HG03575 (cell line): Measurements from ENCODE around the gene VRK1.

Source experiments
- ATAC-seq: cut with Tn5 transposase; IDR thresholded peaks from one replicate; pipeline ENCODE4 v1.9.1; 2021; ENCODE audit not compliant: unreplicated experiment, insufficient number of reproducible peaks, low FRiP score; ENCODE audit errors: extremely low read depth

The VRK1 gene

DNA sequence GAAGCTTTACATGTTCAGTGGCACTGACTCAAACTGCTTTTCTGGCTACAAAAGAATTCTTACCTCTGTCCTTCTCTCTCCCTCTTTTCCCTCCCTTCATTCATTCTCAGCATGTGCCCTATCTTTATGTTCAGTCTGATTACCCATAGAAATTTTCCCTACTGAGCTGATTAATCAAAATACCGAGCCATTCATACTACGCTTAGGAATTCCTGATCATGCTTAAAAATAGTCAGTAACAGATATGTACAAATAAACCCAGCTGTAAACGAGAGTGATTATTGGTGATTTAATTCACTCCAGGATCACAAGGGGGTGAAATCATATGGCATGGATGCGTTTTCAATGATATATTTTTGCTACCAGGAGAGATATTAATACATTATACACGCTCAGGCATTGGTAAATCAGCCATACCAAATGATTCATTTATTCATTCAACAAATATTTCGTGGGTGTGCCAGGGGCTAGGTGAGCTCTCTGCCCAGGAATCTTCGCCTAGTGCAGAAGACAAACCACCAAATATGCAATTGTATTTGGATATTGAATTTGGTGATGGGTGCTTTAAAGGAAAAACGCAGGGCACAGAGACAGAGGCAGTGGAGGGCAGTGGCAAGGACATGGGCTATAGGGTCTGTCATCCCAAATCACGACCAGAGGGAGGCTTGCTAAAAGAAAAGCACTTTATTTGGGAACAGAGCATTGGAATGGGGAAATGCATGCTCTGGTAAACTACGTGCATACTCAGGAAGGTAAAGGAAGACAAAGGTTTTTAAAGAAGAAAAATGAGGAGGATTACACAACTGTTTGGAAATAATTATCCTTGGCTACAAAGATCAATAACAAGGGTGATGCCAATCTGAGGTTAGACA, 13.9 kb upstream of the VRK1 start:
- no peak for ATAC-seq

DNA sequence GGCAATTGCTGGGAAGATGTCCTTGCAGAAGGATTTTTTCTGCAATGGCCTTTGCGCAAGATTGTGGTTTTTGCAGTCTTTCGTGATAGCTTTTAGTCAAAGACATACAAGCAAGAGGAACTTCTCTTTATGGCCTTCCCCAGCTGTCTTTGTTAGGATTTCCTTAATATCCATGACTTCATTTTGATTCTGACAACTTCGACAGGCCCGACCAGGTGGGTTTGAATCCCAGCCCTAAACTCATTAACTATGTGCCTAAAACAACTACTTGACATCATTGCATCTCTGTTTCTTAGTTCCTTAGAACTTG, 13.3 kb upstream of the VRK1 start:
- no peak for ATAC-seq

DNA sequence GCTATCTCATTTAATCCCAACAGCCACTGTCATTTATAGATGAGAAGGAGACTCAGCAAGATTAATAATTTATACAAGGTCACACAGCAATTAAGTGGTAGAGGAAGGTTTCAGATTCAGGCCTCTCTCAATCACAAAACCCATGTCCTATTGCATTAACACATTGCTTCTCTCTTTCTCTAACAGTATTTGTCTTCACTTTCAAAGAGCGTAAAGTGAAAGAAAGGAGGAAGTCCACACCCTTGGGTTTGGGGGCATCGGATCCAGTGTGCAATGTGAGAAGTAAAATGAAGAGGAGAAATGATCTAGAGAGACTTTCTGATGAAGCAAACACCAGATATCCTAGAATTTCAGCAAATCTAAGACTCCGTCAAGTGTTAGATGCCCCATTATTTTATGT, 7.0 kb upstream of the VRK1 start:
- ATAC-seq: no peak

DNA sequence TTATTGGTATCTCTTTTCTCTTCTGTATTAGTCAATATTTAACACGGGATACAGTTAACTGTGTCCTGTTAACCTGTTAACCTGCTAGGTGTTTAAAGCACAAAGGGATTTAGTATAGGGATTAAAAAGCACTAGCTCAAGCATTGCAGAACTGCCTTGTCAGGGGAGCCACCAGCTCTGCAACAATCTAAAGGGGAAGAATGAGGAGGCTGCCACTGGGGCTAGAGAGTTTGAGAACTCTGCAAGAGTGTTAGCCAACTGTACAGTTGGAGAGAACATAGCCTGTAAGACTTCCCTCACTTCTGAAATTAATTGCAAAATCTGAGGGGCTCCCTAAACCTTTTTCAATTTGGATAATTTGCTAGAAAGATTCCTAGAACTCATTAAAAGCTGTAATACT, 6.5 kb upstream of the VRK1 start:
- ATAC-seq: no peak

DNA sequence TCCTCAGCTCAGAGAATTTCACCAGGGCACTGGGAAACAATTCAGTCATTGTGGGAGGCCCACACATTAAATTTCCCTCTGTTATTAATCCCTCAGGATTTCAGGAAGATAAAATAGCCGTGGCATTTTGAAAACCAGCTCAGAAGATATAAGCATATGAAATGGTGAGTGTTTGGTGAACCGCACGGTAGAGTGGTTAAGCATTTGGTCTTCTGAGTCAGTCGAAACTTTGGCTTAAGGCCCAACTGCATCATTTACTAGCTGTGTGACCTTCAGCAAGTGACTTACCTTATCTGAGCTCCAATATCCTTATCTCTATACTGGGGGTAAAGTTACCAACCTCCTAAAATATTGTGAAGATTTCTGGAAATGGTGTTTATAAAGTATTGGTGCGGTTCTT, 5.2 kb upstream of the VRK1 start:
- no peak for ATAC-seq

DNA sequence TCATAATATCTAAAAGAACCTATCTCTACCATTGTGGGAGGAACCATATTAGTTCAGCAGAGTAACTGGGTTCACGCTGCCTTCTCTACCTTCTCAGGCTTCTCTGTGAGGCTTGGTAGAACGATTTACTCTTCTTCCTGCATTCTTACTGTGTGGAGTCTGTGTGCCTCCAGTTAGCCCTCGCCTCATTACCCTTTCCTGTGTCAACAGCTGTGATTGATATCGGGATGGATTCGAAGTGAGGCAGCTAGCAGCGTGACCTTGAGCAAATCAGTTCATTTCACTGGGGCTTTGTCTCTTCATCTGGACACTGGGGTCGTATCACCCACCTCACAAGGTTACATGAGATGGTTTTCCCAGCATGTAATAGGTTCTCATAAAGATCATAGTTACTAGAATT, 4.6 kb upstream of the VRK1 start:
- ATAC-seq: no peak

DNA sequence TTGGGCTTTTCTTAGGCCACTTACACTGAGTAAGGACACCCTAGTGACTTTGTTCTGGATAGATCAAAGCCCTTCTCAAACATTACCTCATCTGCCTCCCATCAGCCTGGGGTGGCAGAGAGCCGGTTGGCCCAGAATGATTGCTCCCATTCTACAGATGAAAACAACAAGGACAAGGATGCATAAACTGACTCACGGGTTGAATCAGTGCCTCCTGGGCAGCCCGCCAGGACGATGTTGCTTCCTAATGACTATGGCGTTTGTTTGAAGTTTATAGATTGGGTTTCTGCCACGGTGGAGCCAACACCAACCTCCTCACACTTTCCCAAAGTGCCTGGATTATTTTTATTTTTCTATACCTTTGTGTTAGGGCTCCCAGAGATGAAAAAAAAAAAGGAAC, 3.6 kb upstream of the VRK1 start:
- no peak for ATAC-seq

DNA sequence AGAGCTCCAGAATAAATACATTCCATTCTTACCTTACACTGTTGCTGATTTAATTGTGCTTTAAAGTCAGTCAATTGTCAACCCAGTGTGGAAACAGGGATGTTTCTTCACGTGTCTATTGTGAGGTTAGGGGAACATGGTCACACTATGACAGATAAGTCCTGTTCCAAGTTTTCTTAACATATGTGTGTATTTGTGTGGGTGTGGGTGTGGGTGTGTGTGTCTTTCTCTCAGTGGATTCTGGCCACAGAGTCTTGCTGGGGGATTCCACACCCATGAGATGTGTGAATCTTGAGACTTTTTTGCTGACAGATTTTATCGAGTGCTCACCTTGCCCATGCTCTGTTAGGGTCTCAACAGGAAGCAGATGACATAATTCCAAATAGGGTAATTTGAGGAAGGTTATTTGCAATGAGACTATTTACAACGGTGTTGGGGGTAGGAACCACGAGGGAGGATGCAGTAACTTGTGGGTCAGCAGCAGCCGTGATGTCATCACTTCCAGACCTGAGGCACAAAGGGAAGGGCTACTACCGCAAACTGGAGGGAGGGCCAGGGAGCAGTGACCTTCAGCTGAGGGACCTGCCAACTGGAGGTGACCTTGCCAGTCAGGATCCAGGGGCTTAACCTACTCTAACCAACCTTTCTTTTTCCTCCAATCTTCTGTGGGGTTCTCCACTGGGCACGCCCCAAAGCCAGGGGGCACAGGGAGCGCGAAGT, 1.9 kb upstream of the VRK1 start:
- no peak for ATAC-seq

DNA sequence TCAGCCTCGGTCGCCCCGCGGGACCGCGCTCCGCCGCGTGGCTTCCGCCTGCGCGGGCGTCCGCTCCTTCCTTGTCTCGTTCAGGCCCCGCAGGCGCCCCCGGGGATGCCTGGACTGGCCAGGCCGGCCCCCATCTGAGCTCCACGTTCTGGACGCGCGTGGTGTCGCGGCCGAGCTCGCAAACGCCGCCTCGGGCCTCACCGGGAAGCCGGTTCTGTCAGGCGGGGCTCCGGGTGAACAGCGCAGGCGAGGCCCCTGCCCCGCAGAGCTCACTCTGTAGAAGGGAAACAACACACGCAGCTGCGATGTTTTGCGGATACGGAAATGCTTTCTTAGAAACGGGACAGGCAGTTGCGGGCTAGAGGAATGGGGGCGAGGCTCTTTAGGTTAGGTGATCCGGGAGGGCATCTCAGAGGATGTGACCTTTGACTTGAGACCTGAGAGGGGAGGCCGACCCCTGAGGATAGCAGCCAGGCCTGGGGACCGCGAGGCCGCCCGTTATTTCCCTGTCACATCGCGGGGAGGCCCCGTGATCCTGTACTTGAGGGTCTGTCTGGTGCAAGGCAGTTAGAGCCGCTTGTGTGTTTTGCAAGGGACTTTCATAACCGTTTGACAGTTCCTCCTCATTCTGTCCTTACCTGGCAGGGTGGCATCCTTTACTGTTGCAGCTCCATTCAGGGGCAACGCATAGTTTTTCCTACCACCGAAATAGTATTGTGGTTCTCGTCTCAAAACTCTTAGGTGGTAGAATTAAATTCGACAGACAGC, 584 bp downstream of the VRK1 start:
- ATAC-seq: peak; percentile 15

DNA sequence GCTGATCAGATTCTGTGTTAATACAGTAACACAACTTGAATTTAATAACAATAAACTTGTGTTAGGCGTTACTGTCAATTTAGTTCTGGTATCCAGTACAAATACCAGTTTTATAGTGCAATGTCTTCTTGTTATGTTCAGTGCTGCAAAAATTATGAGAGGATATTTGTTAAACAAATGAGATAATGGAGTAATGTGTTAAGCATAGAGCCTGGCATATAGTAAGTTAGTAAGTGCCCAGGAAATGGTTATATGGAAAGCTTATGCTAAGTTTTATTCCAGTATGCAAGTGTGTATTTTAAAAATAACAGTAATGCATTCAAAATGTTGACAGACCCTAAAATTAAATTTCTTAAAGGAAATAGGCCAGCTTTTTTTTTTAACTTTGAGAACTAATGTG, 1.8 kb downstream of the VRK1 start:
- ATAC-seq: no peak

DNA sequence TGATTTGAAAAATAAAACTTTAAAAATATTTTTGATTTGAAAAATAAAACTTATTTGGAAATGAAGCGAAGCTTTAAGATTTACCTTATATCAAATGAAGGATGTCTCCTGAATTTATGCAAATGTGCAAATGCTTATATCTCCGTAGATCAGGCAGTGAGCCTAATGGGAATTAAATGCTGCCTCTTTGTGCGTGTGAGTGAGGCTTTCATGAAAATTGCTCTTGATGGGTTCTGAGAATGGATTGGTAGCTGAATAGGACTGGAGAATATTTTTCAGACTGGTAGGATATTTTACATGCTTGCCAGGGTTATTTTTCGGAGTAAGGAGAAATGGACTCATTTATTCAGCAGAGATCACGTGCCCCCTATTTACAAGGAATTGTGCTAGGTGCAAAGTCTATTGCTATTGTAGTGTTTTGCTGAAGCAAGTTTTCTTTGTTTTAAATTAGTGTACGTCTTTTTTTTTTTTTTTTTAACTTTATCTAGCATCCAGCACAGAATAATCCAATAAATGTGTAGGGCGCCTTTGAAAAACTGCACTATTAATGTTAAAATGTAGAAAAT, 2.4 kb downstream of the VRK1 start:
- ATAC-seq: no peak

DNA sequence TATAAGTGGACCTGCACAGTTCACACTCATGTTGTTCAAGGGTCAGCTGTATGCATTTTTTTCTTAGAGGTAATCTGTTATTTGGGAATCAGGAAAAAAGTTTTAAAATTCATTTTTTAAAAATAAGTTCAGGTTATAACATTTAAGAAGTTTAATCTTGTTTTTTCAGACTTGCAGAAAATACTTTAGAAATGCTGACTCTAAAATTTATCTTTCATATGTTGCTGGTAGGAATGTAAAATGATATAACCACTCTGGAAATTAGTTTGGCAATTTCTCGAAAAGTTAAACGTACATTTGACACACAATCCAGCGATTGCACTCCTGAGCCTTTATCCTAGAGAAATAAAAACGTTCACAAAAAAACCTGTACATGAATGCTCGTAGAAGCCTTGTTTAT, 4.7 kb downstream of the VRK1 start:
- ATAC-seq: no peak

DNA sequence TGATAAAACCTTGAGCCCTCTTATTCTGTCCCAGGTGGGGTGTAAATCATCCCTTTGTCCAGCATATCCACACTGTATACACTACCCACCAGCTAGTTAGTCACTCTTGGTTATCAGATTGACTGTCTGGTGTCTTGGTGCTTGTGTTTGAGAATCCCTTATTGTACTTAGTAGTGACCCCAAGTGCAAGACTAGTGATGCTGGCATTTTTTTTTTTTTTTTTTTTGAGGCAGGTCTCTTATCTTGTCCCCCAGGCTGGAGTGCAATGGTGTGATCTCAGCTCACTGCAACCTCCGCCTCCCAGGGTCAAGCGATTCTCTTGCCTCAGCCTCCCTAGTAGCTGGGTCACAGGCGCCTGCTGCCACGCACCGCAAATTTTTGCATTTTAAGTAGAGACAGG, 5.8 kb downstream of the VRK1 start:
- ATAC-seq: no peak

DNA sequence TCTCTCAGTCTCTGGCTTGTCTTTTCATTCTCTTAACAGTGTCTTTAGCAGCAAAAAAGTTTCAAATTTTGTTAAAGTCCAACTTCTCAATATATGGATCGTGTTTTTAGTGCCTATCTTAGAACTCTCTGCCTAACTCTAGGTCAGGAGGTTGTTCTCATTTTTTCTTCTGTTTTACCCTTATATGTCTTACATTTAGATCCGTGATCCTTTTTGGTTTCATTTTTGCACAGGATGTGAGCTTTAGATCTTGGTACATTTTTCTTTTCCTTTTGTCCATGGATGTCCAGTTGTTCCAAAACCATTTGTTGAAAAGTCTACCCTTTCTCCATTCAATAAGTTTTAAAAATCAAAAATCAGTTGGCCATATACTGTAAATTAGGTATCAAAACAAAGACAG, 6.8 kb downstream of the VRK1 start:
- ATAC-seq: no peak

DNA sequence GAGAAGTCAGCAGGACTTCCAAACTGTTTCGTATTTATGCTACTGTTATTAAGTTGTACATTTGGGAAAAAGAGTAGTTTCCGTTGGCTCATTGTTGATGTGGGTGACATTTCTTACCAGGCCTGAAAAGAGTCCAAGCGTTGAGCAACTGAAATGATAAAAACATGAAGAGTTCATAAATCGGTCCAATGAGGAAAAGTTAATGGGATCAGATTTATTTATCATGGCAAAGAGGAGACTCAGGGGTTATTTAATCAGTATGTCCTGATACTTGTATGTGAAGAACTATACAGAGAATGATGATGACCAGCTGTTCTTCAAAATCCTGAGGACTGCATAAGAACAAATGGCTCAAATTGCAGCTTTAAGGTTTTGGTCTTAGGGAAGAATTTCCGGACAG, 7.7 kb downstream of the VRK1 start:
- no peak for ATAC-seq

DNA sequence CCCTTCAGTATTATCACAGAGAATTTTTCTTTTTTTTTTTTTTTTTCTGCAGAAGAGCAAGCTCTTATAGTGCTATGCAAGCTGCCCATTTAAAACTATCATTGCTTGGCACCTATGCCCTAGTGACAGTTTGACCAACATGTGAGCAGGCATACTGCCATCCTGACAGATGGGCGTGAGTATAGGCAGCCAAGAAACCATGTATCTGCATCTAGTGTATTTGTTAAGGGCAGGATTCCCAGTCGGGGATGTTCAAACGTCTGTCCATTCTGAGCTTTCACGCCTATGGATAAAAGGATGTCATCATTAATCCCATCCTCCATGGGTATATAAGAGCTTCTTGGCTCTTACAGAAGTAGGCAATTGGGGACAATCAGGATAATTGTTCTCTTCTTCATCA, 8.8 kb downstream of the VRK1 start:
- ATAC-seq: no peak

DNA sequence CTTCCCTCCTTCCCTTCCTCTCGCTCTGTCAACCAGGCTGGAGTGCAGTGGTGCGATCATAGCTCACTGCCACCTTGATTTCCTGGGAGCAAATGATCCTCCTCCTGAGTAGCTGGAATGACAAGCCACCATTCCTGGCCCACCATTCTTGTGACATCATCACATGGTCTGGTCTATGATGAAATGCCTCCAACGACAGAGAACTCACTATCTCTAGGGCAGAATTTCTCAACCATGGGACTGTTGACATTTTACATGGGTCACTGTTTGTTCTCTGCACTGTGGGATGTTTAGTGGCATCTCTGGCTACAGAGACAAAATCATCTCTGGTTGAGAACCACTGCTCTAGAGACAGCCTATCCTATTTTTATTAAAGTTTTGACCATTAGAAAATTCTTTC, 9.7 kb downstream of the VRK1 start:
- no peak for ATAC-seq

DNA sequence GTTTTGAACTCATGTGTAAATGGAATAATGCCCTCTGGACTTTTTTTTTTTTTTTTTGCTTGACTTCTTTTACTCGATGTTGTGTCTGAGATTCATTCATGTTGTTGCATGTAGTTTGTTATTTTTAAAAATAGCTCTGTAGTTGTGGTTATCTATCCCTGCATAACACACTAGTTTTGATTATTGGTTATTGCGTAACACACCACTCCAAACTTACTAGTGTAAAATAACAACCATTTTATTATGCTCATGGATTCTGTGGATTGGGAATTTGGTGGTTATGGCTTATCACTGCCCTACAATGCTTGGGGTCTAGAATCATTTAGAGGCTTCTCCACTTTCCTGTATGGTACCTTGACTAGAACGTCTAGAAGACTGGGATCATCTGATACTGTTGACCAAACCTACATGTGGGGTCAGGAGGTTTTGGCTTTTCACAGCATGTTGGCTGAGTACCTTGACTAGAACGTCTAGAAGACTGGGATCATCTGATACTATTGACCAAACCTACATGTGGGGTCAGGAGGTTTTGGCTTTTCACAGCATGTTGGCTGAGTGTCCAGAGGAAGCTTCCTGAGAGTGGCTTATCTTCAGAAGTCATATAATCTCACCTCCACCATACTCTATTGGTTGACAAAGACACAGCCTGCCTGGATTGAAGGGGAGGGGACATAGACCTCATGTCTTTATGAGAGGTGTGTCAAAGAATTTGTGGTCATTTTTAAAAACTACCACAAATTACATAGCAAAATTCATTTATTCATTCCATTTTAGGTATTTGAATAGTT, 11.6 kb downstream of the VRK1 start:
- no peak for ATAC-seq

DNA sequence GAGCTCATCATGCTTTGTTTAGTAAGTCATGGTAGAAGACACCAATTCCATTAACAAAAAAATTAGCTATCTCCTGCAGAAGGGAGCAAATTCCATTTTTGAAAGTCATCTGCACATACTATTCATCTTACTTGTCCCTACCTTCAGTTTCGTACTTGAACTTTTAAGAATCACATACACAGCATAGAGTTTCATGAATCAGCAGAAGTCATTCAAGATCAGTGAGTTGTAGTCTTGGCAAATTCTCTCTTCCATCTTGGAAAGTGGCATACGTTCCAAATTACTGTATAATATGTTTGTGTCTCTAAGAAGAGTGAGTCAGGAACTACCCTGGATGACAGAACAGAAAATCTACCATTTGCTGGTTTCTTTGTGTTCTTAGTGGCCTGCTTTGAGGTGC, 14.1 kb downstream of the VRK1 start:
- ATAC-seq: no peak
